GM13976 (cell line): ENCODE results near the gene FANCM.
"Not testable (repeated sequence)": the region's sequence is repeated elsewhere in the genome, so short reads cannot be mapped to it uniquely, and the experiment has no call there.

ENCODE experiments used
- DNase-seq: peaks from one replicate; pipeline ENCODE4 v3.0.0; 2012; ENCODE audit warnings: low spot score
- in situ Hi-C: fragments of 300-500 bp; cut with MboI; formaldehyde crosslinking; loops from one replicate; pipeline ENCODE4 v1.12.0; 2022; ENCODE audit warnings: low sequenced_read_pairs, mixed read lengths, inconsistent platforms; ENCODE audit not compliant: unreplicated experiment
- TF ChIP-seq, protein P1 (sequence below): IDR thresholded peaks from 2 replicates; pipeline ENCODE4 v1.5.1; 2012; ENCODE audit warnings: borderline replicate concordance, mild to moderate bottlenecking; ENCODE audit not compliant: insufficient read depth; ENCODE audit errors: extremely low read depth, missing control alignments, control extremely low read depth

Gene FANCM

DNA sequence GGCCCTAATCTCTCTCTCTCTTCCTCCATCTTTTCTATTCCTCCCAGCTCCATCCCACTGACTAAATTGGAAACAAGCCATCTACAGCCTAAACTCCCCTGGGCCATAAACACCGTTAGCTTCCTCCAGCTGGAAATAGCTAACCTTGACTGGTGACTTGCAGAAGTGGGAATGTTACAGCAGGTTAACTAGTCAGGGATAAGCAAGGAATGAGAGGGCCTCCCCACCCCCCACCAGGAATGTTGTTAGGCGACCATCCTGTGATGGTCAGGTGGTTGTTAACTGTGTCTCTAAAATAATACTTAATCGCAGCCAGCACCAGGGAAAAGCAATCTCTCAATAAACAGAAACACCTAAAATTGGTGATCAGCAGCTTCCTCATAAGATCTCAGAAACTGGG is 76.5 kb downstream of the FANCM start:
- in situ Hi-C loops: no loop called here
- no peak for DNase-seq
- TF ChIP-seq, protein P1, sequence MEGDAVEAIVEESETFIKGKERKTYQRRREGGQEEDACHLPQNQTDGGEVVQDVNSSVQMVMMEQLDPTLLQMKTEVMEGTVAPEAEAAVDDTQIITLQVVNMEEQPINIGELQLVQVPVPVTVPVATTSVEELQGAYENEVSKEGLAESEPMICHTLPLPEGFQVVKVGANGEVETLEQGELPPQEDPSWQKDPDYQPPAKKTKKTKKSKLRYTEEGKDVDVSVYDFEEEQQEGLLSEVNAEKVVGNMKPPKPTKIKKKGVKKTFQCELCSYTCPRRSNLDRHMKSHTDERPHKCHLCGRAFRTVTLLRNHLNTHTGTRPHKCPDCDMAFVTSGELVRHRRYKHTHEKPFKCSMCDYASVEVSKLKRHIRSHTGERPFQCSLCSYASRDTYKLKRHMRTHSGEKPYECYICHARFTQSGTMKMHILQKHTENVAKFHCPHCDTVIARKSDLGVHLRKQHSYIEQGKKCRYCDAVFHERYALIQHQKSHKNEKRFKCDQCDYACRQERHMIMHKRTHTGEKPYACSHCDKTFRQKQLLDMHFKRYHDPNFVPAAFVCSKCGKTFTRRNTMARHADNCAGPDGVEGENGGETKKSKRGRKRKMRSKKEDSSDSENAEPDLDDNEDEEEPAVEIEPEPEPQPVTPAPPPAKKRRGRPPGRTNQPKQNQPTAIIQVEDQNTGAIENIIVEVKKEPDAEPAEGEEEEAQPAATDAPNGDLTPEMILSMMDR: no peak

DNA sequence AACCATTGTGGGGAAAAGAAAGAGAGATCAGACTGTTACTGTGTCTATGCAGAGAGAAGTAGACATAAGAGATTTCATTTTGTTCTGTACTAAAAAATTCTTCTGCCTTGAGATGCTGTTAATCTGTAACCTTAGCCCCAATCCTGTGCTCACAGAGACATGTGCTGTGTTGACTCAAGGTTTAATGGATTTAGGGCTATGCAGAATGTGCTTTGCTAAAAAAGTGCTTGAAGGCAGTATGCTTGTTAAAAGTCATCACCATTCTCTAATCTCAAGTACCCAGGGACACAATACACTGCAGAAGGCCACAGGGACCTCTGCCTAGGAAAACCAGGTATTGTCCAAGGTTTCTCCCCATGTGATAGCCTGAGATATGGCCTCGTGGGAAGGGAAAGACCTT is 78.0 kb downstream of the FANCM start:
- DNase-seq, in situ Hi-C loops: not testable (repeated sequence)

DNA sequence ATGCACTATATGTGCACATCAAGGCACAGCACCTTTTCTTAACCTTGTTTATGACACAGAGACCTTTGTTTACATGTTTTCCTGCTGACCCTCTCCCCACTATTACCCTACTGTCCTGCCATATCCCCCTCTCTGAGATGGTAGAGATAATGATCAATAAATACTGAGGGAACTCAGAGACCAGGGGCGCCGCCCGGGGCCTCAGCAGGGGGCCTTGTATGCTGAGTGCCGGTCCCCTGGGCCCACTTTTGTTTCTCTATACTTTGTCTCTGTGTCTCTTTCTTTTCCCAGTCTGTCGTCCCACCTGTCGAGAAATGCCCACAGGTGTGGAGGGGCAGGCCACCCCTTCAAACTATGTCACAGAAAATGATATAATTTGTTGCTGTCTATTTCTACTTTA is 78.6 kb downstream of the FANCM start:
- in situ Hi-C loops, DNase-seq: not testable (repeated sequence)

DNA sequence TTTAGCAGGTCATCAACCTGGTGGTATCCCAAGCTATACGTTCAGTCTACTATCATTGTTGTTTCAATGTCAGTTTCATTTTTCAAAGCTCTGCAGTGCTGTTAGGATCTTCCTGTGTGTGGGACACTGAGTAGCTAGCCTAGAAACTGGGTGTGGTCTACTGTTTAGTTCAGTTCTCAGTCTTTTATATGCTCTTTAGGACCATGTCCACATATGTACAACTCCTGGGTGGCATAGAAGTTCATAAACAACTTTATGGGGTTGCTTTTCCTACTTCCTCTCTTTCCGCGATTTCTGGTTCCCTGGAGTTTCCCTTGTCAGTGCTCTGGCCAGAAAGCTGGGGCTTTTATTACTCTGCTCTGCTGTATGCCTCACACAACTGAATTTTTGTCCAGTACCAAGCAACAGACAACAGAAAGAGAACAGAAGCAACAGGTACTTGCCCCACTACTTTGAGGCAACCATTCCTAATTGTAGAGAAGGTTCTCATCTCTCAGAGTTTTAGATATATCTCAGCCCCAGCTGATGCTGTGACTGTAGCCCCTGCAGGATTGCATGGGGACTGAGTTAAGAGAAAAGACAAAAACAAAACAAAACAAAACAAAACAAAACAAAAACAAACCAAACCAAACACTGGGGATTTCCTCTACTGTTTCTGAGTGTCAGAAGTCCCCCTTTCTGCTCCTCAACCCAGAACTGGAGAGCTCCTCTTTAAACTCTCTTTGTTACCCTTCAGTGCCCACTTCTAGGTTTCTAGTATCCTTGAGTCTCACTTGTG is 86.9 kb downstream of the FANCM start:
- in situ Hi-C loops: no loop called here

DNA sequence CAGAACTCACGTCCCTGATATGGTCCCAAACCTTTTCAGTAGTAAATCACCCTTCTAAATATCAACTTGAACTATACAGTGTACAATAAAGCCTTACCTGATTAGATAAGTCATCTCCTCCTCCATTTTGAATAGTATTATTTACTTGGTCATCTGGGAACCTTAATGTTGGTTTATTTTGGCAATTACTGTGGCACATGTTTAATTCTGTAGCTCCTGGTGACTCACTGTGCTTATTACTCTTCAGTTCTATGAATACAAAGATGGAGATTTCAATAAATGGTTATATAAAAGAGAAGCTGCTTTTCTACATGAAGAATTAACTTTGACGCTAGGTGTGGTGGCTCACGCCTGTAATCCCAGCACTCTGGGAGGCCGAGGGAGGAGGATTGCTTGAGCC is 91.8 kb downstream of the FANCM start:
- in situ Hi-C loops: no loop called here
- DNase-seq: no peak
- TF ChIP-seq, protein P1: no peak

More for the DNA sequence above, 86.9 kb downstream of the FANCM start:
- peak; percentile 34 for DNase-seq
- TF ChIP-seq, protein P1: no peak

DNA sequence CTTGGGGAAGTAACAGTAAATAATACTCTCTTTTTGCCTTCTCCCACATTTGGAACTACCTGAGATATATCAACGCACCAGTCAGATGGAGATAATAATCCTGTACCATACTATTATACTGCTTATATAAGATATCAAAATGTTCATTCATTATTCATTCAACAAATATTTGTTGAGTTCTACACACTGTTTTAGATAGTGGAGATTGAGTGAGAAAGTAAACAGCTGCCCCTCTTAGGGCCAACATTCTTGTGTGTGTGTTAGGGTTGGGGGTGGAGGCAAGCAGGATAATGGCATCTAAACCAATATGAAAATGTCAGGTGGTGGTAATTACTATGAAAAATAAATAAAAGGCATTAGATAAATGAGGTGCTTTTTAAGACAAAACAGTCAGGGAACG is 103.3 kb downstream of the FANCM start:
- no peak for DNase-seq
- TF ChIP-seq, protein P1: no peak
- in situ Hi-C loops: no loop called here

DNA sequence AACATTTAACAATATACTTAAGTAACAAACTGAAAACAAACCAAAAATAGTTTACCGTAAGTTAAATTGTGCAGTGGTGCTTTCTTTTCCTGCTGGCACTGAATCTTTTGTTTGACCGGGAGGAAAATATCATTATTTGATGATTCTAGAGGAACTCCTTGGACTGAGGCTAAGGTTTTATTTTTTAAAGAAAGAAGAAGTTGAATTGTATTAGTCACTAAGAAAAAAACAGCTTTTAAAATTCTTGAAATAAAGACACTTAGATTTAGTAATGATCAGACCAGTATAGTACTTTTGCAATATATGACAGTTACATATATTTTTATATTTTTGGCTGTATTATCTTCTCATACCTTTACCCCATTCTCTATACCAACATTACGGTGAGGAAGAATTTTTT is 107.0 kb downstream of the FANCM start:
- TF ChIP-seq, protein P1: no peak
- DNase-seq: no peak
- in situ Hi-C loops: no loop called here

DNA sequence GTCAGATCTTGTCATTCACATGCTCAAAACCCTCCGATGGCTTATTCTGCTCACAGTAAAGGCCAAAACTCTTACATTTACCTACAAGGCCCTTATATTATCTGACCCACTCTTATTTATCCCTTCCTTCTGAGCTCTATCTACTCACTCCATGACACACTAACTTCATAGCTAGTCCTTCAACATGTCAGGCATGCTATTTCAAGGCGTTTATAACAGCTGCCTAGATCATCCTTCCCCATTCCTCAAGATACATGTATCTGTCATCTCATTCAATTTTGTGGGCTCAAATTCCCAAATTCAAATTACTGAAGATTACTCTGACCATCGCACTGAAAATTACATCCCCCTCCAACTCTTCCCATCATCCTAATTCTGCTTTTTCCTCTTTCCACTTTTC is 110.4 kb downstream of the FANCM start:
- DNase-seq: no peak
- in situ Hi-C loops: no loop called here
- TF ChIP-seq, protein P1: no peak
